ENCODE measurements around the gene HRH3. TPM values are rescaled to one million over a fixed set of nuclear protein-coding genes. Genes with fewer than 3 reads are reported as not detected.

Gene HRH3
- total RNA-seq, 2 experiments from 2014 or later: not detected

GRCh38 chr20:62243906-62244515 is 23.9 kb upstream of the HRH3 start:
- H3K4me1 Mint-ChIP-seq: peaks cover 41% of the 10 kb centered on the region
- H3K4me3 Mint-ChIP-seq: no peak overlapping the region
- no peak overlapping the region for H3K27ac Mint-ChIP-seq
- ChIA-PET POLR2A (no interaction called here), CTCF (no interaction called here)
- H3K27me3 Mint-ChIP-seq: no peaks in the 10 kb centered on the region
- intact Hi-C loops (cut with DNase I, micrococcal nuclease): no loop called here
- no peaks in the 10 kb centered on the region for H3K9me3 Mint-ChIP-seq (ENCODE audit: low read depth)
- no peak for DNase-seq
- no peak for ATAC-seq
- peaks cover 1% of the 10 kb centered on the region for H3K36me3 Mint-ChIP-seq (ENCODE audit: low read depth)

GRCh38 chr20:62243106-62243505 is 23.0 kb upstream of the HRH3 start:
- peaks cover 1% of the 10 kb centered on the region for H3K36me3 Mint-ChIP-seq (ENCODE audit: low read depth)
- H3K27me3 Mint-ChIP-seq: no peaks in the 10 kb centered on the region
- H3K9me3 Mint-ChIP-seq (ENCODE audit: low read depth): no peaks in the 10 kb centered on the region
- POLR2A ChIA-PET: no interaction called here
- H3K4me1 Mint-ChIP-seq: peaks cover 41% of the 10 kb centered on the region
- H3K27ac Mint-ChIP-seq: no peak overlapping the region
- H3K4me3 Mint-ChIP-seq: no peak overlapping the region
- no peak for ATAC-seq
- DNase-seq: no peak
- intact Hi-C loops (cut with DNase I, micrococcal nuclease): no loop called here
- CTCF ChIA-PET: no interaction called here

GRCh38 chr20:62242176-62242575 is 22.1 kb upstream of the HRH3 start:
- Mint-ChIP-seq H3K9me3 (ENCODE audit: low read depth) (no peaks in the 10 kb centered on the region), H3K27me3 (no peaks in the 10 kb centered on the region), H3K4me1 (peaks cover 47% of the 10 kb centered on the region), H3K4me3 (no peak overlapping the region), H3K36me3 (ENCODE audit: low read depth) (peaks cover 1% of the 10 kb centered on the region), H3K27ac (peak overlapping the region; percentile 4)
- CTCF ChIA-PET: no interaction called here
- intact Hi-C loops (cut with DNase I, micrococcal nuclease): no loop called here
- POLR2A ChIA-PET: no interaction called here
- DNase-seq (no peak), ATAC-seq (no peak)

- Mint-ChIP-seq H3K27me3 (no peaks in the 10 kb centered on the region), H3K27ac (no peak overlapping the region), H3K4me3 (no peak overlapping the region), H3K4me1 (peaks cover 43% of the 10 kb centered on the region), H3K36me3 (ENCODE audit: low read depth) (peaks cover 1% of the 10 kb centered on the region), H3K9me3 (ENCODE audit: low read depth) (no peaks in the 10 kb centered on the region)
- intact Hi-C loops (cut with DNase I, micrococcal nuclease): no loop called here
- ChIA-PET POLR2A (no interaction called here), CTCF (no interaction called here)
- ATAC-seq (no peak), DNase-seq (no peak)
These were observed 21.4 kb upstream of the HRH3 start for GRCh38 chr20:62241506-62241905.

- Mint-ChIP-seq H3K27me3 (no peaks in the 10 kb centered on the region), H3K9me3 (ENCODE audit: low read depth) (no peaks in the 10 kb centered on the region), H3K4me3 (peak overlapping the region; percentile 77), H3K36me3 (ENCODE audit: low read depth) (peaks cover 1% of the 10 kb centered on the region), H3K27ac (no peak overlapping the region), H3K4me1 (peaks cover 40% of the 10 kb centered on the region)
- intact Hi-C loops (cut with DNase I, micrococcal nuclease): no loop called here
- DNase-seq (no peak), ATAC-seq (no peak)
- CTCF ChIA-PET: no interaction called here
- POLR2A ChIA-PET: no interaction called here
These were observed 20.1 kb upstream of the HRH3 start for GRCh38 chr20:62240020-62240685.

- ChIA-PET POLR2A (no interaction called here), CTCF (no interaction called here)
- Mint-ChIP-seq H3K27ac (peak overlapping the region; percentile 60), H3K36me3 (ENCODE audit: low read depth) (peaks cover 1% of the 10 kb centered on the region), H3K27me3 (no peaks in the 10 kb centered on the region), H3K4me1 (peaks cover 36% of the 10 kb centered on the region), H3K9me3 (ENCODE audit: low read depth) (no peaks in the 10 kb centered on the region), H3K4me3 (peak overlapping the region; percentile 77)
- DNase-seq (no peak), ATAC-seq (no peak)
- intact Hi-C loops (cut with DNase I, micrococcal nuclease): loop anchor here in 1 of 2 experiments (2.0 to 5.0 kb wide), 2 partner anchors 698 to 1033 kb away; partner anchors contain the start of genes ARFGAP1 and GID8
These were observed 19.3 kb upstream of the HRH3 start for GRCh38 chr20:62239278-62239879.

- intact Hi-C loops (cut with DNase I, micrococcal nuclease): loop anchor here (1.0 to 5.0 kb wide), 13 partner anchors 18 to 1034 kb away; partner anchors contain the start of genes ADRM1 (in 2 of the 2), LSM14B (in 2 of the 2), PSMA7 (in 2 of the 2) and SS18L1 (in 2 of the 2)
- H3K9me3 Mint-ChIP-seq (ENCODE audit: low read depth): no peaks in the 10 kb centered on the region
- DNase-seq (peak; percentile 36), ATAC-seq (no peak)
- H3K36me3 Mint-ChIP-seq (ENCODE audit: low read depth): peaks cover 1% of the 10 kb centered on the region
- no peaks in the 10 kb centered on the region for H3K27me3 Mint-ChIP-seq
- peak overlapping the region; percentile 77 for H3K4me3 Mint-ChIP-seq
- peak overlapping the region; percentile 60 for H3K27ac Mint-ChIP-seq
- ChIA-PET POLR2A (no interaction called here), CTCF (no interaction called here)
- H3K4me1 Mint-ChIP-seq: peaks cover 34% of the 10 kb centered on the region
These were observed 18.6 kb upstream of the HRH3 start for GRCh38 chr20:62238569-62239277.

- Mint-ChIP-seq H3K4me1 (peaks cover 34% of the 10 kb centered on the region), H3K4me3 (peak within 1 kb of the TSS; percentile 77), H3K27ac (peak within 1 kb of the TSS; percentile 74), H3K36me3 (ENCODE audit: low read depth) (peaks cover 1% of the 10 kb centered on the region), H3K27me3 (no peaks in the 10 kb centered on the region), H3K9me3 (ENCODE audit: low read depth) (no peaks in the 10 kb centered on the region)
- ChIA-PET POLR2A (no interaction called here), CTCF (interaction anchor here (0.7 kb wide), 1 partner anchor 221 kb away, joined by 3 read pairs; no protein-coding TSS in a partner anchor)
- ATAC-seq: peak; percentile 99
- intact Hi-C loops (cut with DNase I, micrococcal nuclease): loop anchor here (1.0 to 5.0 kb wide), 13 partner anchors 18 to 1035 kb away; partner anchors contain the start of genes ADRM1 (in 2 of the 2), LSM14B (in 2 of the 2), PSMA7 (in 2 of the 2) and SS18L1 (in 2 of the 2)
- DNase-seq: peak; percentile 100
These were observed 17.9 kb upstream of the HRH3 start, which contains the start of gene OSBPL2 for GRCh38 chr20:62237801-62238568. TSS of gene OSBPL2 (plus strand) at chr20:62238521. CDS start at chr20:62256185, 17,664 bp downstream.

GRCh38 chr20:62237514-62237800 is 17.4 kb upstream of the HRH3 start:
- CTCF ChIA-PET: interaction anchor here (0.7 kb wide), 1 partner anchor 221 kb away, joined by 3 read pairs; no protein-coding TSS in a partner anchor

GRCh38 chr20:62236766-62237513 is 16.9 kb upstream of the HRH3 start:
- no peak for DNase-seq
- POLR2A ChIA-PET: no interaction called here
- no peak for ATAC-seq
- Mint-ChIP-seq H3K4me3 (no peak overlapping the region), H3K9me3 (ENCODE audit: low read depth) (no peaks in the 10 kb centered on the region), H3K4me1 (peaks cover 29% of the 10 kb centered on the region), H3K27ac (no peak overlapping the region), H3K36me3 (ENCODE audit: low read depth) (peaks cover 1% of the 10 kb centered on the region), H3K27me3 (no peaks in the 10 kb centered on the region)
- CTCF ChIA-PET: interaction anchor here (0.7 kb wide), 1 partner anchor 220 kb away, joined by 3 read pairs; no protein-coding TSS in a partner anchor
- intact Hi-C loops (cut with DNase I, micrococcal nuclease): loop anchor here in 1 of 2 experiments (5.0 kb wide), 1 partner anchor 700 kb away; the partner anchor contains the start of gene GID8

More at GRCh38 chr20:62237514-62237800, 17.4 kb upstream of the HRH3 start:
- Mint-ChIP-seq H3K4me1 (peaks cover 31% of the 10 kb centered on the region), H3K4me3 (peak overlapping the region; percentile 63), H3K27ac (peak overlapping the region; percentile 74), H3K27me3 (no peaks in the 10 kb centered on the region), H3K36me3 (ENCODE audit: low read depth) (peaks cover 1% of the 10 kb centered on the region), H3K9me3 (ENCODE audit: low read depth) (no peaks in the 10 kb centered on the region)
- ATAC-seq (no peak), DNase-seq (no peak)
- POLR2A ChIA-PET: no interaction called here
- intact Hi-C loops (cut with DNase I, micrococcal nuclease): loop anchor here in 1 of 2 experiments (5.0 kb wide), 1 partner anchor 700 kb away; the partner anchor contains the start of gene GID8

Measured in activated CD4-positive, alpha-beta T cell treated with anti-CD3 and anti-CD28 coated beads for 36 hours (primary cell).